Stimulated activated CD8-positive, alpha-beta memory T cell treated with anti-CD3 and anti-CD28 coated beads, Interleukin-12 subunit alpha, Interleukin-12 subunit beta, amount 100 ng/mL, for 24 hours (primary cell): ENCODE results near the gene CACNA2D1.

Experiments used
- DNase-seq: peaks from one replicate; pipeline ENCODE4 v3.0.0-alpha.2; 2020; ENCODE audit errors: extremely low read depth

The CACNA2D1 gene

DNA sequence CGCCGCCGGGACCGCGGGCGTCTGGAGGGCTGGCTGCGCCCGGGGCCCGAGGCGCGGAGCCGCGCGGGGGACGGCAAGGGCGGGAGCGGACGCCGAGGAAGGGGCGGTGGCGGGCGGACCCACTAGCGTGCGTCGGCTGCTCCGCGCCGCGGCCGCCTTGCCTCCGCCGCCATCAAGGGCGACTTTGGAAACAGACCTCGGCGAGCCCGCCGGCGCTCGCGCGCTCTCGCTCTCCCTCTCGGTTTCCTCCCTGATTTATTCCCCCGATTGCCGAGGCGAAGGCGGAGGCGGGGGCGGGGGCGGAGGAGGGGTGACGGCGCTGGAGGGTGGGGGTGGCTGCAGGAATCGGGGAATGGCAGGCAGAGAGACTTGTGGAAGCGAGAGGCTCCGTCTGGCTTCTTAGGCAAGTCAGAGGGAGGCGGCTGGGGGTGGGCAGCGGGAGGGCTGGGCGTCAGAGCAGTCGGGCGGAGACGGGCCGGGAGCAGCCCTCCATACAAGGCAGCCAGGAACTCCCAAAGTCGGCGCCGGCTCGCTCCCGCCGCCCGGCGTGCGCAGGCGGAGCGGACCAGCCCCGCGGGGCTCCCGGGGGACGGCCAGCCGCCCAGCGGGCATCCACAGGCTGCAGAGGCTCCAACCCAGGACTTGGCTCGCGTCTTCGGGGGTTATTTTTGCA is at the start of gene CACNA2D1:
Gene CACNA2D1 (minus strand): TSS at position 231 of the 673 bp plus-strand sequence.
- DNase-seq = no peak

GRCh38 chr7:82481499-82482097 is 38.0 kb upstream of the CACNA2D1 start:
- DNase-seq = no peak

- DNase-seq = no peak
Observed at GRCh38 chr7:82477733-82478515, 34.3 kb upstream of the CACNA2D1 start.

- no peak for DNase-seq
Observed at GRCh38 chr7:82472966-82473365, 29.4 kb upstream of the CACNA2D1 start.

DNA sequence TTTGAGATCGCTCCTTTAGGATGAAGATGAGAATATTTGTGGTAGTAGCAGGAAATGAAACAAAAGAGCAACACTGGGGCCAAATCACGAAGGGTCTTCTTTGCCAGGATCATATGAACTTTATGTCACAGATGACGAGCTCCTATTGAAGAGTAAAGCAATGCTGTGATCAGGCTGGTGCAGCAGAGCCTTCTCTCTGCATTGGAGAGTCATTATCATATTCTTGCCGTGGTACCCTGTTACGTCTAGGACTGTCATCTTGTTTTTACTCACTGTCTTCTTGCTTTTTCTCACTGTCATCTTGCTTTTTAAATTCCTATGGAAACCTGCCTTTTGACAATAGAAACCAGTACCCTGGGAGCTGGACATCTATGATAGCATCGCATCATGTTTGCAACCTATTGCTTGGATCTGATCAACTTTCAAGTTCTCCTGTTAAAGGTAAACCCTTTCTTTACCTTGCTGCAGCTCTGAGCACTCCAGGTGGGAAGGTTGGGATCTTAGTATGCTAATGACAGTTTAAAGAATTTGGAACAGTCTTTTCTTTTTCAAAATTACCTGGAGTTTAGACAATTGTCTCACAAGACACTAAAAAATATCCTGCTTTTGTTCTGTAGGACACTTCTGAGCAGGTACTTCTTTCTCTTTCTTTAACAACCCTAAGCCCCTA is 27.9 kb upstream of the CACNA2D1 start:
- no peak for DNase-seq

- DNase-seq = no peak
Observed at GRCh38 chr7:82469207-82469606, 25.6 kb upstream of the CACNA2D1 start.

GRCh38 chr7:82468435-82468834 is 24.9 kb upstream of the CACNA2D1 start:
- DNase-seq = no peak

DNA sequence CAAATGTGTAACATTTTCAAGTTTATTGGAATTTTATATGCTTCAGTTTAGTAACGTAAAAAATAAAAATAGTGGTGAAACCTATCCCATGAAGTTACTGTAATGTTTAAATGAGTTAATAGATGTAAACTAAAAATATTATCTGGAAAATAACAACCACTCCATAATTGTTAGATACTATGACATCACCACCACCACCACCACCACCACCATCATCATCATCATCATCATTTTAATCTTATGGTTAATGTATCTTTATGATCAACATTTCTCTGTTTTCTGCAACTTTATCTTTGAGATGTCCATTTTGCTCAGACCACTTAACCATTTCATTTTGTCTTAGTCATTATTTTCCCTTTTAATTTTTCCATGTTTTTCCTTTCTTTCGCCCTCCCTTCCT is 23.4 kb upstream of the CACNA2D1 start:
- DNase-seq = no peak

DNA sequence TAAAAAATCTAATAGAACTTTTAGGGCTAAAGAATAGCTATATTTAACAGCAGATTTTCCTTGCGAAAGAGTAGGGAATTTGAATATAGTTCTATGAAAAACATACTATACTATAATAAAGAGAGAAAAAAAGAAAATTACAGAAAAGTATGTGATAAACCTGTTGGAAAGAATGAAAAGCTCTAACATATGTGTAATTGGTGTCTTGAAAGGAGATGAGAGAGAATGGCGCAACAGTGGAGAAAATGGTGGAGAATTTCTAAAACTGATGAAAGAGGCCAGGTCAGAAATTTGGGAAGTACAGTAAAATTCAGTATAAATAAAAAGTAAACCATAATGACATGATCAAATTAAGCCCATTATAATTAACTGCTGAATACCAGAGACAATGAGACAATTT is 20.8 kb upstream of the CACNA2D1 start:
- DNase-seq = no peak

DNA sequence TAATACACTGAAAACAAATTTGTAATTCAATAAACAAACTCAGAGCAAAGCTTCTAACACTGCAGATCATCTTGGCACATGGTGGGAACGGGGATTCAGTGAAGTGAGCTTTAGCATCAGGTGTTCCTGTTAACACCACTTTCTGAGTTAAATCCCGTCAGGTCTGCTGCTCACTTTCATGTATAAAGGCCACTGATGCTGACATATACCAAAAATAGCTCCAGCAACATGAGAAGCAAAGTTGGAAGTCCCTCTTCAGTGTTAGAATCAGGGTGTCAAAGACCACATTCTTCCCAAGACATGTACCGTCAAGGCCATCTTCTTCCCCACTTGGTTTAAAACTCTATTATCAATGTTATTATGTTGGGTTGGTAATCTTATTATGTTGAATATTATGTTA is 11.7 kb upstream of the CACNA2D1 start:
- no peak for DNase-seq

DNA sequence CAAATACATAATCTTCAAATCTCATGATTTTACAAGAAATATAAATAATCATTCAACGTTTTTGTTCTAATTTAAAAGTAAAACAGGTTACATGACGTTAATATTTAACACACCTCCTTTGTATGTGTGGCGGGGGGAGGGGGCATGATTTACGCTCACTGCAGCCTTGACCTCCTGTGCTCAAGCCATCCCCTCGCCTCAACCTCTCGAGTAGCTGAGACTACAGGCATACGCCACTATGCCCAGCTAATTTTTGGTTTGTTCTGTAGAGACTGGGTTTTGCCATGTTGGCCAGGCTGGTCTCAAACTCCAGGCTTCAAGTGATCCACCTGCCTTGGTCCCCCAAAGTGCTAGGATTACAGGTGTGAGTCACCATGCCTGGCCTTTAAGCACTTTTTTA is 7.2 kb upstream of the CACNA2D1 start:
- no peak for DNase-seq

GRCh38 chr7:82449910-82450309 is 6.3 kb upstream of the CACNA2D1 start:
- DNase-seq = no peak

DNA sequence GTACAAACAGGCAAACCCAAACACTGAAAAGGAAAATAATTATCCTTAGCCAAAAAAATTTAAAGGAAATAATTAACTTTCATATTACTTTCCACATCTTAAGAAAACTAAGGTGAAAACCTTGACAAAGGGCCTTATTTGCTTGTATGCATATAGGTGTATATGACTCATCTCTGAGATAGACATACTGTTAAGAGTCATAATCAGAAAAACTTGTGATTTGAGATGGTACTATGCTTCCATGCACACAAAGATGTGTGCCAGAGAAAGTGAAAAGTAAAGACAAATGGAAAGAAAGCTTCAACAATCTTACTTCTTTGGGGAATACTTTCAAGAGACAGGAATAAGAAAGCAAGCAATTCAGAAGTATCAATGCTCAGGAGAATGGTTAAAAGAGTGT is 3.3 kb upstream of the CACNA2D1 start:
- no peak for DNase-seq

DNA sequence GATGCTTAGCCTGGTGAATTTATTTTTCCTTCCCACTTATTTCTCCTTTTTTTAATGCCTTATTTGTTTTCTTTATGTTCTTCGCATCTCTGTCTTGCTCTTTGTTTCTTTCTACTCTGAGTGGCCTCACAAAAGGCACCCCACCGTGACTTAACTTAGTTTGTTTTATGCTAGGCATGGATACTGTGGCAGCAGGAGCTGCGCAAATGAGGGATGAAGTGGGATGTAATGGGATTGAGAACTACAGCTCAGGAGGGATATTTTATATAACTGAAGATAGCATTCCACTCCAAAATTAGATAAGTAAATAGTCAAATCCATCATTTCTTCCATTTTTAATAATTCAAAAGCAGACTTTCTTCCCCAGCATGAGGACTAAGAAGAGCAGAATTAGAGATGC is 1.7 kb upstream of the CACNA2D1 start:
- no peak for DNase-seq

DNA sequence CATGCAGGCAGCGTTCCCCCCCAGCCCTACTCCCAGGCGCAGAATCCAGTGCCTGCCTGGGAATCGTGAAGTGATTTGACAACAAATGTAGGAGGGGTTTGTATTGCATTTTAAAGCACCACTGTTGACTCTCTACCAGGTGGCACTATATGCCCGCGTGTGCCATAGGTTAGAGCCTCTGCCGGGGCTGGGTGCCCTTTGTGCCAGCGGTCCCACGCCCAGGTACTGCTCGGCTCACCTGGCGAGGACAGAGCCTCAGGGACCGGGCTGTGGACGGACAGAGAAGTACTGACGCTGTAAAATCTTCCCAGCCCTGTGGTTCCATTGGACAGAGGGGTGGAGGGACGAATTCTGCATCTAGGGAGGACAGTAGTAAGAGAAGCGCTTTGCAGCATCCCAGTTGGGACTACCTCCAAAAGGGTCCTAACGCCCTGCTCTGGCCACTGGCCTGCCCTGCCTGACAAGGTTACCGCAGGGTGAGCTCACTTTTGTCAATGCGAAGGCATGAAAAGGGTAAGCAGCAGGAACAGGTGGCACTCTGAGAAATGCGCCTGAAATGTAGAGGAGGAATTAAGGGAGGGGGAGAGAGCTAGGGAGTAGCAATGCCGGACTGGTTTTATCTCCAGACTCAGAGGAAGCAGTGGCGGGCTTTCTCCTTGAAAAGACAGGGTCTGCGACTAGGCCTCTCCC is 788 bp upstream of the CACNA2D1 start:
- DNase-seq = no peak

DNA sequence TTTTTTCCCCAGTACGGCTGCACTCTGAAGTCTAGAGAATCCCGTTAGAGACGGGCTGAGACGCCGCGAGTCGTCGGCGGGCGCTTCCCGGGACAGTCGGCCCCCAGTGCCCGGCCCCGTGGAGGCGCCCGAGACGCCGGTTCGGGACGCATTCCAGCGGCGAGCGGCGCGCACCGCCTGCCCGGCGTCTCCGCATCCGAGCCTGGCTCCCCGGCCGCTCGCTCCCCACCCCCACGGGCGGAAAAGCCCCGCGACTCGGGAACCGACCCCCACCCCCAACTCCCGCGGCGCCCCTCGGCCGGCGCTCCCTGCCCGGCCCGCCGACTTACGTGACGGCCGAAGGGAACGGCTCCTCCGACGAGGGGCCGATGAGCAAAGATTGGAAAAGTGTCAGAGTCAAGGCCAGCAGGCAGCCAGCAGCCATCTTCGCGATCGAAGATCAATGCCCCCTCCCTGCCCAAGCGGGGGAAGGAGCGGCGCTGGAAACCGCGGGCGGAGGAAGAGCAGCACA is 486 bp downstream of the CACNA2D1 start:
- DNase-seq = no peak

DNA sequence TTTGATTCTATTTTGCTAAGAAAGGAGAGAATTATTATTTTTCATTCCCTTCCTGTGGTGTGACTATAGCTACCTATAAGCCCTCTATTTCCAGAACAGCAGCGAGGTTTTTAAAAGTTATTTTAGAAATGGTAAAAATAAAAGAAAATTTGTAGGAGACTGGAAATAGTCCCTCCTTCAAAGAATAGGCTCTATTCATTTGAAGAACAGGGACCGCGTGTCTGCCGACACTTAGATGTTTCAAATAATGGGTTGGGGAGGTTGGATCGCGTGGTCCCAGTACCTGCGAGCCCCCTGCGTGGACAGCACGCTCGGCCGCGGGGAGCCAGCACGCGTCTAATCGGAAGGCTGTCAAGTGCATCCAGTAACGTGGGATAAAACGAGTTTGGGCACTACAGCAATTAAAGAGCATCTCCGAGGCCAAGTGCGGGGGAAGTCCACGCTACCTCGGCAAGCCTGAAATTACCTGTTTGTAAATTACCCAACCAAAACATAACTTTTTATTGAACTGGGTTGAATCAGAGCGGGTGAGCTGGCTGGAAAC is 1.0 kb downstream of the CACNA2D1 start:
- DNase-seq = no peak

DNA sequence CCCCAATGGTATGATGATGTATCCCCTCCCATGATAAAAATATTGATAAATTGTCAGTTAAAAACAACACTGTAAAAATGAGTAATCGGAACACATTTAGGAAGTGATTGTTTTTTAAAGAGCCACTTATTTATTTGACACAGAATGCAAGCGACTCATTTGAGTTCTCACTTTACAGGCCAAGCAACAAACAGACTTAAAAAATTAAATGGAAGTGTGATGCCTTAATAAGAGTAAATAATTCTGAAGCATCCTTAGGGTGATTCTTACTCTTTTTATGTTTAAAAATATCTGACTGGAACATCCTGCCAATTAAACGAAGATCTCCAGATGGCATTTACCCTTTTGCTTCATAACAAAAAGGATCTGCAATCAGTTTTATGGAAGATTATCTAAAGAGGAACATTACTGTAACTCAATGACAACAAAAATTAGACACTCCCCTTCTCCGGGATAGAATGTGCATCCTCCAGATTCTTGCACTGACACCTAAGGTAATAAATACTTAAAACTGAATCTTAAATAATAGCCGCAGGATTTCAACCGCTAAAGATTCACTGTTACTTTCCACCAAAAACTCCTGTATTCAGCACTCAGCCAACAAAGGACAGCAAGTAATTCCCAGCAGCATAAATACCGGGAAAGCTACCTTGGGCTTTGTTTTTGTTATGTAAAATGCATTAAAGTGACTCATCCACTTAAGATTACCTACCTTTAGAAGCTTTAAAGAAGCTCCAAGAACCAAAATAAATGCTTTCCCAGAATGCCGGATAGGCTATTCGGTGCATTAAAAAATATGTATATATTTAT is 1.7 kb downstream of the CACNA2D1 start:
- no peak for DNase-seq

DNA sequence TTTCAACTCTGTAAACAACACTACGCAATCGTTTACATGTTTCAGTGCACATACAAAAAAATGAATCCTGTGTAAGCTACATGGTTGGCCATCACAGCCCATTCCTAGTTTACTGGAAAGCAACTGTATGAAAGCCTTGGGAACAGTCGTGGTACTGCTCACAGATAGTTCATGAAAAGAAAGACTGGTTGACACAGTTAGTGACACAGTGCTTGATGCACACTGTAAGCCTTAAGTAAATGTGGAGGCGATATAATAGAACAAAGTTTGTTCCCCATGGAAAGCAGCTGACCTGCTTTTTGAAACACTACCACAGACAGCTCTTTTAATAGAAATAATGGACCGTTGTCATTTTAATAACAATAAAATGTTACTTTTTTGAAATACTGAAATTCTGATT is 5.1 kb downstream of the CACNA2D1 start:
- DNase-seq = no peak

DNA sequence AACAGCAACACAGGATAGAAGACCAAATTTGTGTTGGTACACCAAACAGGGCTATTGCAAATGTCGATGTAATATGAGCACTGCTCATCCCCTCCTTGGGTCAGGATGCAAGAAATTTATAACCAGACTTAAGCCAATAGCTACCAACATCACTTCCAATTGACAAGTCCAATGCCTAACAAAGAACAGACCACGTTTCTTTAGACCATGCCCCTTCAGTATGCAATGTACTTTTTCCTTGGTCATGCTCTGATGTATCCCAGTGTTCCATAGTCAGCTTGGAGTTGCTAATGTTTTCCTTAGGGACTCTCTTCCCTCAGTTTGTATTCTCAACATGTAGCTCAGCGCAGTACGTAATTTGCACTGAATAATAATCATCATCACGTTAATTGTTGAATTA is 7.8 kb downstream of the CACNA2D1 start:
- no peak for DNase-seq
